H1 (cell line): Measurements from ENCODE around the gene TRIP11. TPM values are rescaled to one million over a fixed set of nuclear protein-coding genes. Genes with fewer than 3 reads are reported as not detected.

ENCODE experiments used
- CTCF ChIA-PET: fragments of 300-600 bp; sonication (Branson Sonifier 250); formaldehyde crosslinking; loops from one replicate; lab custom pipeline; 2021; ENCODE audit not compliant: partially characterized antibody; lab: Charles Lee
- POLR2A ChIA-PET: fragments of 300-600 bp; sonication (Branson Sonifier 250); formaldehyde crosslinking; loops from one replicate; lab custom pipeline; 2021; ENCODE audit warnings: inconsistent platforms; ENCODE audit not compliant: partially characterized antibody; lab: Charles Lee
- DNase-seq, 2 experiments: peaks; one replicate each; pipeline versions ENCODE4 v3.0.0 to v3.0.0-alpha.2; 2010 to 2022; ENCODE audit warnings: low spot score in 2 of 2, low read depth in 1 of 2, mixed read lengths in 1 of 2
- FAIRE-seq: peaks from 2 replicates; lab custom pipeline; 2011; peaks lifted over from hg19 to GRCh38; lab: Jason Lieb, UNC
- H2AFZ ChIP-seq: 2 replicates; pipeline ENCODE4 v1.8.1; 2012; ENCODE audit warnings: low read length, inconsistent platforms
- H2AK5ac ChIP-seq: 2 replicates; pipeline ENCODE4 v1.6.1; 2013; ENCODE audit warnings: low read depth, low read length
- H2BK120ac ChIP-seq: replicated peaks from 2 replicates; pipeline ENCODE3; 2013; ENCODE audit warnings: low read depth, low read length, inconsistent platforms
- H2BK12ac ChIP-seq: 2 replicates; pipeline ENCODE4 v1.6.1; 2013; ENCODE audit warnings: low read depth, low read length
- H2BK15ac ChIP-seq: 2 replicates; pipeline ENCODE4 v1.6.1; 2013; ENCODE audit warnings: low read length
- H2BK20ac ChIP-seq: 2 replicates; pipeline ENCODE4 v1.6.1; 2013; ENCODE audit warnings: low read length
- H2BK5ac ChIP-seq: 2 replicates; pipeline ENCODE4 v1.6.1; 2013; ENCODE audit warnings: low read depth, low read length
- H3K14ac ChIP-seq: 2 replicates; pipeline ENCODE4 v1.6.1; 2013; ENCODE audit warnings: inconsistent platforms; ENCODE audit not compliant: insufficient read length
- H3K18ac ChIP-seq: 2 replicates; pipeline ENCODE4 v1.6.1; 2013; ENCODE audit warnings: low read length; ENCODE audit errors: extremely low read depth
- H3K23ac ChIP-seq: 2 replicates; pipeline ENCODE4 v1.6.1; 2013; ENCODE audit warnings: inconsistent platforms; ENCODE audit not compliant: insufficient read length
- H3K23me2 ChIP-seq: 2 replicates; pipeline ENCODE4 v1.6.1; 2013; ENCODE audit warnings: low read depth, low read length
- H3K27ac ChIP-seq: 2 replicates; pipeline ENCODE4 v1.6.1; 2011; ENCODE audit warnings: low read depth, low read length, inconsistent platforms
- H3K27me3 ChIP-seq, 4 experiments: replicated peaks in 1 of 4; 1 replicate in 1 of 4; 2 replicates in 3 of 4; pipeline versions ENCODE4 v1.6.1 to v1.8.1; 2011 to 2013; ENCODE audit warnings: low read length in 3 of 4, mild to moderate bottlenecking in 3 of 4, inconsistent platforms in 2 of 4, mixed read lengths in 2 of 4, moderate library complexity in 1 of 4; ENCODE audit not compliant: control insufficient read depth in 3 of 4, insufficient read depth in 3 of 4; ENCODE audit errors: extremely low read depth in 1 of 4
- H3K36me3 ChIP-seq, 4 experiments: 2 replicates each; pipeline versions ENCODE4 v1.6.1 to v1.8.1; 2011 to 2013; ENCODE audit warnings: mild to moderate bottlenecking in 4 of 4, low read length in 3 of 4, moderate library complexity in 2 of 4, control low read depth in 1 of 4, inconsistent platforms in 1 of 4; ENCODE audit not compliant: insufficient read depth in 4 of 4, control insufficient read depth in 2 of 4
- H3K4ac ChIP-seq: replicated peaks from 2 replicates; pipeline ENCODE3; 2013; ENCODE audit warnings: low read length, low read depth, mixed read lengths, inconsistent platforms; ENCODE audit not compliant: insufficient read length
- H3K4me1 ChIP-seq, 4 experiments: replicated peaks in 1 of 4; 1 replicate in 1 of 4; 2 replicates in 3 of 4; pipeline versions ENCODE4 v1.6.1 to v1.8.1; 2011 to 2013; ENCODE audit warnings: low read length in 3 of 4, inconsistent platforms in 2 of 4, mixed read lengths in 1 of 4; ENCODE audit not compliant: insufficient read depth in 4 of 4, control insufficient read depth in 3 of 4
- H3K4me2 ChIP-seq, 2 experiments: 2 replicates each; pipeline versions ENCODE4 v1.6.1 to v1.8.1; 2011 to 2013; ENCODE audit warnings: low read depth in 2 of 2, low read length in 2 of 2, control low read depth in 1 of 2, inconsistent platforms in 1 of 2, mild to moderate bottlenecking in 1 of 2; ENCODE audit not compliant: insufficient read depth in 1 of 2
- H3K4me3 ChIP-seq, 4 experiments: fragments of 200-600, 300-600 bp in 1 of 4; sonication (generic), shearing (Covaris generic), sonication (Bioruptor Twin) in 1 of 4; 2 replicates each; pipeline versions ENCODE4 v1.5.1 to v1.8.1; 2011 to 2016; ENCODE audit warnings: low read length in 4 of 4, low read depth in 3 of 4, control low read depth in 2 of 4, inconsistent platforms in 2 of 4, mild to moderate bottlenecking in 2 of 4, mixed read lengths in 1 of 4, moderate library complexity in 1 of 4; ENCODE audit not compliant: insufficient read depth in 2 of 4; ENCODE audit errors: extremely low read depth in 1 of 4
- H3K56ac ChIP-seq: replicated peaks from 2 replicates; pipeline ENCODE3; 2013; ENCODE audit warnings: low read depth, mild to moderate bottlenecking, mixed read lengths, low read length, inconsistent platforms; ENCODE audit not compliant: insufficient read length
- H3K79me1 ChIP-seq: 2 replicates; pipeline ENCODE4 v1.6.1; 2013; ENCODE audit warnings: low read depth, low read length, control low read depth
- H3K79me2 ChIP-seq, 2 experiments: 2 replicates each; pipeline versions ENCODE4 v1.6.1 to v1.8.1; 2012 to 2013; ENCODE audit warnings: low read length in 2 of 2, mild to moderate bottlenecking in 2 of 2, inconsistent platforms in 1 of 2; ENCODE audit not compliant: insufficient read depth in 2 of 2, control insufficient read depth in 1 of 2
- H3K9ac ChIP-seq, 4 experiments: replicated peaks in 1 of 4; 1 replicate in 1 of 4; 2 replicates in 3 of 4; pipeline versions ENCODE4 v1.6.1 to v1.8.1; 2011 to 2013; ENCODE audit warnings: low read depth in 3 of 4, low read length in 3 of 4, control low read depth in 2 of 4, mild to moderate bottlenecking in 2 of 4, moderate library complexity in 2 of 4, inconsistent platforms in 1 of 4; ENCODE audit errors: extremely low read depth in 1 of 4
- H3K9me3 ChIP-seq, 2 experiments: 2 replicates each; pipeline versions ENCODE4 v1.6.1 to v1.8.1; 2012 to 2013; ENCODE audit warnings: mild to moderate bottlenecking in 2 of 2, moderate library complexity in 2 of 2, control low read depth in 1 of 2, inconsistent platforms in 1 of 2, low read depth in 1 of 2, low read length in 1 of 2, mixed read lengths in 1 of 2; ENCODE audit not compliant: insufficient read depth in 2 of 2
- H4K20me1 ChIP-seq, 2 experiments: replicated peaks in 1 of 2; 2 replicates each; pipeline versions ENCODE3 to v1.8.1; 2011 to 2013; ENCODE audit warnings: inconsistent platforms in 2 of 2, low read length in 2 of 2, mild to moderate bottlenecking in 1 of 2; ENCODE audit not compliant: insufficient read depth in 2 of 2, control insufficient read depth in 1 of 2
- H4K5ac ChIP-seq: 2 replicates; pipeline ENCODE4 v1.6.1; 2013; ENCODE audit warnings: low read length, low read depth, mixed read lengths, inconsistent platforms; ENCODE audit not compliant: insufficient read length
- H4K8ac ChIP-seq: 2 replicates; pipeline ENCODE4 v1.8.0; 2013; ENCODE audit warnings: mild to moderate bottlenecking, moderate library complexity, low read length, inconsistent platforms; ENCODE audit not compliant: insufficient read depth; ENCODE audit errors: extremely low read depth
- H4K91ac ChIP-seq: replicated peaks from 2 replicates; pipeline ENCODE3; 2013; ENCODE audit warnings: low read length, mixed read lengths, inconsistent platforms; ENCODE audit not compliant: insufficient read length
- ASH2L ChIP-seq: fragments of 200-600, 300-600 bp; sonication (generic); IDR thresholded peaks from one replicate; pipeline ENCODE4 v1.7.1; 2017; ENCODE audit warnings: low read length
- SP4 ChIP-seq: IDR thresholded peaks from 2 replicates; pipeline ENCODE4 v1.6.1; 2012; ENCODE audit warnings: low read length, inconsistent platforms
- WGBS, 2 experiments: shearing (Covaris generic) in 1 of 2; methylation state at CpG; one replicate each; pipeline versions ENCODE4 v1.1.6 to v1.1.7; 2013 to 2015; ENCODE audit warnings: low lambda C conversion rate in 2 of 2, mixed read lengths in 2 of 2, inconsistent platforms in 1 of 2, low coverage in 1 of 2, missing lambda C conversion rate in 1 of 2; ENCODE audit not compliant: insufficient replicate concordance in 2 of 2, insufficient coverage in 1 of 2, insufficient read length in 1 of 2; ENCODE audit errors: extremely low coverage in 1 of 2, missing lambda C conversion rate in 1 of 2; 5-methylcytosine and 5-hydroxymethylcytosine counted together
- polyA plus RNA-seq, 7 experiments: library from polyadenylated mRNA; depleted of rRNA in 3 of 7; stranded (reverse) in 5 of 7; unstranded in 2 of 7; fragments of >200 nt in 5 of 7; fragments of 200-250 nt in 2 of 7; gene quantifications; 1 replicate in 5 of 7; 2 replicates in 1 of 7; 4 replicates in 1 of 7; pipeline versions ENCODE4 v1.2.1 to v1.2.3, GENCODE V29; 2011 to 2013; ENCODE audit warnings: missing spikeins in 2 of 7, mixed read lengths in 2 of 7
- total RNA-seq: library from RNA; stranded (reverse); fragmentation: NEBNext Ultra II Directional; extraction: Animal tissue kit (Norgen Biotek cat#: 25700); gene quantifications from 2 replicates; pipeline ENCODE4 v1.2.1, GENCODE V29; 2021

Gene TRIP11
- total and polyA plus RNA-seq, 2 of the 8 experiments (the other 6 are each of a cell fraction or from before 2014, with no cell fraction given), result 3.3 to 30.4 TPM

DNA sequence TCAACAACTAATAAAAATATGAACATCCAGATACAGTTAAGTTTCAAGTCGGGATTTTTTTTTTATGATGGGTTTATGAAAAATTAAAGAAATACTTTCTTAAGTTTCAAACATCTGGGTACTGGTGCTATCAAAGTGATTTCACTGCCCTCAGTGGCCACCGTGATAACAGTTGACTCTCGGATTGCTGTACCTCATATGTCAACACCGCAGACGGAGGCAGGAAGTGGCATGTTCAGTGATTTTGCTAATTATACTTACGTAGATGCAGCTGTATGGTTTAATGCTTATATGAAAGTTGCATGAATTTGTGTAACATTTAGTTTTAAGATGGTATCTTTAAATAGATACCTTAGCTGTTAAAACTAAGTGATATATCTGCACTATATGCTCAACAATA, 71.6 kb downstream of the TRIP11 start:
- H4K20me1 ChIP-seq, result no peaks in the 10 kb centered on the region
- CTCF ChIA-PET, result no interaction called here
- H2AFZ ChIP-seq, result no peak overlapping the region

More for the DNA sequence above, 71.6 kb downstream of the TRIP11 start:
- Histone ChIP-seq H4K8ac (no peak overlapping the region), H2BK12ac (no peak overlapping the region), H2BK15ac (no peak overlapping the region), H3K4me2 (no peak overlapping the region), H3K27ac (no peak overlapping the region), H3K14ac (no peak overlapping the region), H4K5ac (no peak overlapping the region), H3K23me2 (no peaks in the 10 kb centered on the region), H3K27me3 (no peaks in the 10 kb centered on the region), H3K36me3 (peaks cover 2 to 31% (median 7%) of the 10 kb centered on the region in 4 experiments; a peak in 6 of 8 replicates), H3K18ac (no peak overlapping the region), H3K79me1 (no peaks in the 10 kb centered on the region), H4K91ac (no peak overlapping the region), H3K56ac (no peak overlapping the region), H3K9me3 (no peaks in the 10 kb centered on the region), H3K4me1 (peaks cover 0 to 2% (median 0%) of the 10 kb centered on the region in 4 experiments; a peak in 2 of 7 replicates), H2BK120ac (no peak overlapping the region), H3K23ac (no peak overlapping the region), H3K4ac (no peak overlapping the region), H3K9ac (no peak overlapping the region), H2BK20ac (no peak overlapping the region), H2BK5ac (no peak overlapping the region), H3K4me3 (no peak overlapping the region), H2AK5ac (no peak overlapping the region), H3K79me2 (no peaks in the 10 kb centered on the region)
- no peak for DNase-seq
- POLR2A ChIA-PET, result no interaction called here
- FAIRE-seq, result no peak
- no peak for TF ChIP-seq SP4
- TF ChIP-seq ASH2L, result no peak
- 88% methylated on average over 6 of the region's 6 CpGs; no CpG with 5 or more reads in 1 of the 2 experiments for whole genome bisulfite sequencing, 2 experiments
